Neural crest cell (in vitro differentiated cells): ENCODE results near the gene TUBB4A. TPM values are rescaled to one million over a fixed set of nuclear protein-coding genes. Genes with fewer than 3 reads are reported as not detected.

Experiments used
- DNase-seq: peaks from one replicate; pipeline ENCODE4 v3.0.0; 2021; ENCODE audit warnings: low read depth, mixed read lengths, low spot score
- H3K27ac Mint-ChIP-seq: one replicate; pipeline ENCODE4 v1.8.0; 2021; ENCODE audit warnings: mild to moderate bottlenecking, mixed read lengths; ENCODE audit not compliant: unreplicated experiment
- H3K27me3 Mint-ChIP-seq: 2 replicates; pipeline ENCODE4 v1.8.0; 2021; ENCODE audit warnings: low read depth, mild to moderate bottlenecking, mixed read lengths
- H3K36me3 Mint-ChIP-seq: 2 replicates; pipeline ENCODE4 v1.8.0; 2021; ENCODE audit warnings: low read depth, mild to moderate bottlenecking, mixed read lengths
- H3K4me1 Mint-ChIP-seq: 2 replicates; pipeline ENCODE4 v1.8.0; 2021; ENCODE audit warnings: mixed read lengths
- H3K4me3 Mint-ChIP-seq: one replicate; pipeline ENCODE4 v1.8.0; 2021; ENCODE audit warnings: mild to moderate bottlenecking, mixed read lengths
- H3K9me3 Mint-ChIP-seq: 2 replicates; pipeline ENCODE4 v1.8.0; 2021; ENCODE audit warnings: mixed read lengths
- CTCF ChIP-seq: fragments of 200-600 bp; sonication (generic); conservative IDR thresholded peaks from 2 replicates; pipeline ENCODE4 v1.5.0; 2021; ENCODE audit warnings: antibody characterized with exemption, mild to moderate bottlenecking
- total RNA-seq: library from RNA; stranded (reverse); gene quantifications from 2 replicates; pipeline ENCODE4 v1.2.1, GENCODE V29; 2021

The TUBB4A gene
- total RNA-seq, 1 donor from 2014 or later, result 39.9 TPM

GRCh38 chr19:6539514-6539913, 37.4 kb upstream of the TUBB4A start:
- Mint-ChIP-seq H3K9me3 (peaks cover 3% of the 10 kb centered on the region), H3K4me1 (peaks cover under 1% of the 10 kb centered on the region), H3K36me3 (peaks cover 3% of the 10 kb centered on the region), H3K27me3 (peaks cover 29% of the 10 kb centered on the region), H3K4me3 (no peak overlapping the region), H3K27ac (no peak overlapping the region)
- no peak for TF ChIP-seq CTCF
- DNase-seq, result no peak

GRCh38 chr19:6535558-6536137, 33.5 kb upstream of the TUBB4A start:
- Mint-ChIP-seq H3K27me3 (peaks cover 51% of the 10 kb centered on the region), H3K9me3 (peaks cover 3% of the 10 kb centered on the region)

GRCh38 chr19:6534451-6535093, 32.5 kb upstream of the TUBB4A start:
- no peak for TF ChIP-seq CTCF
- H3K27me3 Mint-ChIP-seq, result peaks cover 62% of the 10 kb centered on the region
- no peak for DNase-seq
- H3K27ac Mint-ChIP-seq, result no peak overlapping the region
- peak overlapping the region; percentile 77 for H3K4me3 Mint-ChIP-seq
- H3K4me1 Mint-ChIP-seq, result peaks cover 34% of the 10 kb centered on the region
- peaks cover 7% of the 10 kb centered on the region for H3K36me3 Mint-ChIP-seq
- H3K9me3 Mint-ChIP-seq, result peaks cover 3% of the 10 kb centered on the region

More at GRCh38 chr19:6535558-6536137, 33.5 kb upstream of the TUBB4A start:
- no peak for DNase-seq
- no peak overlapping the region for H3K27ac Mint-ChIP-seq
- H3K36me3 Mint-ChIP-seq, result peaks cover 7% of the 10 kb centered on the region
- peaks cover 23% of the 10 kb centered on the region for H3K4me1 Mint-ChIP-seq
- no peak for TF ChIP-seq CTCF
- peak overlapping the region; percentile 64 for H3K4me3 Mint-ChIP-seq

- peaks cover 39% of the 10 kb centered on the region for H3K4me1 Mint-ChIP-seq
Measured at GRCh38 chr19:6533746-6534418, 31.8 kb upstream of the TUBB4A start.

GRCh38 chr19:6533000-6533328, 30.9 kb upstream of the TUBB4A start:
- Mint-ChIP-seq H3K4me3 (peak overlapping the region; percentile 78), H3K27ac (no peak overlapping the region), H3K9me3 (peaks cover 7% of the 10 kb centered on the region), H3K4me1 (peaks cover 39% of the 10 kb centered on the region), H3K27me3 (peaks cover 69% of the 10 kb centered on the region), H3K36me3 (peaks cover 7% of the 10 kb centered on the region)
- DNase-seq, result no peak
- TF ChIP-seq CTCF, result no peak

More at GRCh38 chr19:6533746-6534418, 31.8 kb upstream of the TUBB4A start:
- TF ChIP-seq CTCF, result no peak
- no peak overlapping the region for H3K27ac Mint-ChIP-seq
- H3K36me3 Mint-ChIP-seq, result peaks cover 7% of the 10 kb centered on the region
- H3K9me3 Mint-ChIP-seq, result peaks cover 7% of the 10 kb centered on the region
- DNase-seq, result no peak
- H3K4me3 Mint-ChIP-seq, result no peak overlapping the region
- peaks cover 66% of the 10 kb centered on the region for H3K27me3 Mint-ChIP-seq
